ENCODE measurements around the gene ACSL6. TPM values are rescaled to one million over a fixed set of nuclear protein-coding genes. Genes with fewer than 3 reads are reported as not detected.

The ACSL6 gene
- total RNA-seq, 4 donors from 2014 or later, result 0.22 to 3.3 (median 0.81) TPM

DNA sequence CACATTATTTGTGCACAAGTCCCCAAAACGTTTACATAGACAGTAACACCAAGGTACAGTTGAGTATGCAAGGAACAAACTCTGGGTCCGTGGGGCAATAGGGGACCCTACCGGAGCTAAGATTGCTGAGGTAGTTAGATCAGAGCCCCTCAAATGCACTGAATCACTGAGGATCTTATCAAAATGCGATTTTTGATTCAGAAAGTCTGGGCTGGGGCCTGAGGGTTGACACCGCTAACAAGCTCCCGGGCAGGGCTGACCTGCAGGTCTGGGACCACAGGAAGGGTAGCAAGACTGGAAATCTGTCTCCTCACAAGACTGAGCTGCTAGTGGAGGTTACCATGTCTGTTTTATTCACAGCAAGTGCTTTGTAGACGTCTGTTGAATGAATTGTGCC, 47.2 kb upstream of the ACSL6 start:
- H3K27ac ChIP-seq, result no peak overlapping the region
- 74 to 78% methylated on average over 7 of the region's 7 CpGs for WGBS, 2 donors
- H3K4me3 ChIP-seq, result no peak overlapping the region
- no peak for DNase-seq (ENCODE audit: low spot score in 2 of 2)
- TF ChIP-seq EP300 (IDR thresholded peaks at IDR 0.05) (no peak), POLR2A (IDR thresholded peaks at IDR 0.05) (no peak)
- H3K4me1 ChIP-seq, result no peaks in the 10 kb centered on the region
- no peaks in the 10 kb centered on the region for H3K27me3 ChIP-seq
- H3K9me3 ChIP-seq, result no peaks in the 10 kb centered on the region
- H3K36me3 ChIP-seq, result no peaks in the 10 kb centered on the region

DNA sequence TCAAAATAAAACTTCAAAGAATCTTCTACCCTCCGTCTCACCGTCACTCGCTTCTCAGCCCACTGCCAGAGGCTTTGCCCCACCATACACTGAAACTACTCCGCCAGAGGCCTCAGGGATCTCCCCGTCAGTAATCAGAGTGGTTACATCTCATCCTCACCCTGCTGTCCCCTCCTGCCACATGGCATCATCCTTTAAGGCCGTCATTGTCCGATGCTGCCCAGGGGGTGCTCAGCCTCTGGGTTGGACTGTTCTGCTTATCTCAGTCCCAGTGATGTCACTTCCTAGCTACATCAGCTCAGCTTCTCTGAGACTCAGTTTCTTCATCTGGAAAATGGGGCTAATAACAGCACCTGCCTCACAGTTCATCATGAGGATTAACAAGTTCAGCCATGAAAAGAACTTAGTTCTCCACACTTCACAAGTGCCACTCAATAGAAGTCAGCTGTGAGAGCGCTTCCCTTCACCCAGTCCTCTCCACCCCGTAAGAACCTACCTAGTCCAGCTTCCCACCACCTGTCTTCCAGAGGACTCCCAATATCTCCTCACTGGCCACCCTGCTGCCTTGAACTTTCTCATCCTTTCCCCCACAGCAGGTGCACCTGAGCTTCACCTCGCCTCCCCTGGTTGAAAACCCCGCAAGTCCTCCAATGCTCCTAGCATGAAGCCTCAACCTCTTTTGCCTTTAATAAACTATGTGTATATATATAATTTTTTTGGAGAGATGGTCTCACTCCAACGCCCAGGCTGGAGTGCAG, 46.2 kb upstream of the ACSL6 start:
- H3K4me3 ChIP-seq, result no peak overlapping the region
- H3K27me3 ChIP-seq, result no peaks in the 10 kb centered on the region
- H3K27ac ChIP-seq, result no peak overlapping the region
- no peaks in the 10 kb centered on the region for H3K9me3 ChIP-seq
- 81 to 86% methylated on average over 12 of the region's 12 CpGs for WGBS, 2 donors
- no peaks in the 10 kb centered on the region for H3K36me3 ChIP-seq
- no peak for DNase-seq (ENCODE audit: low spot score in 2 of 2)
- TF ChIP-seq POLR2A (IDR thresholded peaks at IDR 0.05) (no peak), EP300 (IDR thresholded peaks at IDR 0.05) (no peak)
- TF ChIP-seq, protein P1, sequence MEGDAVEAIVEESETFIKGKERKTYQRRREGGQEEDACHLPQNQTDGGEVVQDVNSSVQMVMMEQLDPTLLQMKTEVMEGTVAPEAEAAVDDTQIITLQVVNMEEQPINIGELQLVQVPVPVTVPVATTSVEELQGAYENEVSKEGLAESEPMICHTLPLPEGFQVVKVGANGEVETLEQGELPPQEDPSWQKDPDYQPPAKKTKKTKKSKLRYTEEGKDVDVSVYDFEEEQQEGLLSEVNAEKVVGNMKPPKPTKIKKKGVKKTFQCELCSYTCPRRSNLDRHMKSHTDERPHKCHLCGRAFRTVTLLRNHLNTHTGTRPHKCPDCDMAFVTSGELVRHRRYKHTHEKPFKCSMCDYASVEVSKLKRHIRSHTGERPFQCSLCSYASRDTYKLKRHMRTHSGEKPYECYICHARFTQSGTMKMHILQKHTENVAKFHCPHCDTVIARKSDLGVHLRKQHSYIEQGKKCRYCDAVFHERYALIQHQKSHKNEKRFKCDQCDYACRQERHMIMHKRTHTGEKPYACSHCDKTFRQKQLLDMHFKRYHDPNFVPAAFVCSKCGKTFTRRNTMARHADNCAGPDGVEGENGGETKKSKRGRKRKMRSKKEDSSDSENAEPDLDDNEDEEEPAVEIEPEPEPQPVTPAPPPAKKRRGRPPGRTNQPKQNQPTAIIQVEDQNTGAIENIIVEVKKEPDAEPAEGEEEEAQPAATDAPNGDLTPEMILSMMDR (IDR thresholded peaks at IDR 0.05), result no peak
- no peaks in the 10 kb centered on the region for H3K4me1 ChIP-seq

DNA sequence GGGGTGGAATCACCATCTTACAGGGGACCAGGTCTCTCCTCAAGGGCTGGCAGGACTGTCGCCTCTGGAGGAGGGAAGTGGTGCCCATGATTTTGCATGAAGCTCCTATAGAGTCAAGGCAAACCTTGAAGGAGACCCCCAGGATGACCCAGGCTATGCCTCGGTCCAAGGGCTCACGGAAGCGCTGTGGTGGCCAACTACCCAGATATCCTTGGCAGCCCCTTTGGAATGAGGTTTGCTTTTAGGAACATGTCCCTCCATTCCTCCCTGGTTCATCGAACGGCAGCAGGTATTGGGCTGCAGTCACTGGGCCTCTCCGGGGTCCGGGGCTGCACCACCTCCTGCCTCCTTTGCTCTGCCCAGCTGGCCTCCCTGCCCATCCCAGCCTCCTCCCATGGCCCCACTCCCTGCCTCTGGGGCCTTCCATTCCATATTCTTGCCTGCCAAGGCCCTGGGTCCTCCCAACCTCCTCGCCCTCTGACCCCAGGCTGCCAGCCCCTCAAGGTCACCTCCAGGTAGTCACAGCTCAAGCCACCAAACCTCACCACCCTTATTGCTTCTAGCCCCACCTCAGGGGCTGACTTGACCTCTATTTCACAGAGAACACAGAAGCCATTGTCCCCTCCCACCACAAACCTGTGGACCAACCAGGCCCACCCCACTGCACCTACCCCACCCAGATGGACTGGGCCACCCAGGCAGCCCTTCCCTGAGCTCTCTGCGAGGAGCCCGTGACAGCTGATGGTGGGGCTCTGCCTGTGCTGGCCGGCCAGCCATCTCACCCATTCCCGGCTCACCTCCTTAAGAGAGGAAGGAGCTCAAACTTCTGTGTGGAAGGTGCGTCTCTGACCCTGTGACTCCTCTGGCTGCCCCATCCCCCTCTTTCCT, 45.4 kb upstream of the ACSL6 start:
- Histone ChIP-seq H3K4me3 (no peak overlapping the region), H3K36me3 (no peaks in the 10 kb centered on the region), H3K27me3 (no peaks in the 10 kb centered on the region), H3K4me1 (no peaks in the 10 kb centered on the region), H3K9me3 (no peaks in the 10 kb centered on the region), H3K27ac (no peak overlapping the region)
- no peak for DNase-seq (ENCODE audit: low spot score in 2 of 2)
- WGBS, 2 donors, result 77 to 79% methylated on average over 12 to 14 of the region's 14 CpGs
- no peak for TF ChIP-seq POLR2A (IDR thresholded peaks at IDR 0.05)
- no peak for TF ChIP-seq EP300 (IDR thresholded peaks at IDR 0.05)
- TF ChIP-seq, protein P1 (IDR thresholded peaks at IDR 0.05), result no peak

DNA sequence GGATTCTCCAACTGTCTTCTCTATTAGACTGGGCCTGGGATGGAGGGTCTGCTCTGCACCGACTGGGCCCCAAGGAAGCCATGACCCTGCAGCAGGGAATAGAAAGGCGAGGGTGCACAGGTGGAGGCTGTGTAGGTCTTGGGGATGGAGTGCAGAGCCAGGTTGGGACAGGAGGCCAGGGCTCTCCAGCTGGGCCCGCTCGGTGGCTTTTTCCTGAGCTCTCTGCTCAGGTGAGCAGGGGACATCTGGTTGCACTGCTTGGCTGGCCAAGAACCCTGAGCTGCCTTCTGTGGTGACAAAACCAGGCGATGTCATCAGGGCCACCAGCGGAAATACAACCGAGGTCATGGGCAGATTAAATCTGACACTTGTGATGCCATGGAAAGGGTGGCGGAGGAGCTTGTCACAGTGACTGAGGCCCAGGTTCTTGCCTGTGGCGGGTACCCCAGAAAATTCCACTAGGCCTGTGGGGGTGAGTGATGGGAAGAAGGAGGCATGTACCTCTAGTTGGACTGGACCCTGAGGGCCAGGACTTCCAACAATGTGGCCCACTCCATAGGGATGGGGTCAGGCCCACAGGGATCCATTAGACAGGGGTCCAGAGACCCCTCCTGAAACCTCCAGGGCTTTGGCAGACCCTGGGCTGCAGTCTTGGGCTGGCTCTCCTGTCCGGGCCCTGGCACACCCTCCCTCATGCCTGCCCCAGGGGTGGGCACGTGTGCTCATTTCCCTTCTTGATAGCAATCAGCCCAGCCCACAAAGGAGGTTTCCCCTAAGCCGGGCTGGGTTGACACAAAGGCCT, 44.6 kb upstream of the ACSL6 start:
- Histone ChIP-seq H3K36me3 (no peaks in the 10 kb centered on the region), H3K9me3 (no peaks in the 10 kb centered on the region), H3K4me3 (no peak overlapping the region), H3K27me3 (no peaks in the 10 kb centered on the region), H3K27ac (no peak overlapping the region), H3K4me1 (no peaks in the 10 kb centered on the region)
- TF ChIP-seq POLR2A (IDR thresholded peaks at IDR 0.05) (no peak), EP300 (IDR thresholded peaks at IDR 0.05) (no peak)
- TF ChIP-seq, protein P1 (IDR thresholded peaks at IDR 0.05), result no peak
- DNase-seq (ENCODE audit: low spot score in 2 of 2), result no peak
- WGBS, 2 donors, result 77 to 92% methylated on average over 10 to 12 of the region's 12 CpGs

DNA sequence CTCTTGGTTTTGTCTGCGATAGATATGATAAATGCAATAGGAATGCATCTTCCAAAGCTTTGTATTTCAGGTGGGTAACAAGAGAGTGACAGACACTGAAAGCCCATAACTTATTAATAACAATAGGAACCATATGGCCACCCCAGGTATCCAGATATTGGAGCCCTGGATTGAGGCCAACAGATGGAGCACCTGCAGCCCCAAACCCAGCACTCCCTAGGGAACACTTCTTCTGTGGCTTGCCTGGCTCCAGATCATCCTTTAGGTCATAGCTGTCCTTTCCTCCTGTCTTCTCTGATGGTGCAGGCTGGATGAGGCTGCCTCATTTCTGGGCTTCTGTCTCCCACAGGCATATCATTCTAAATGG, 44.0 kb upstream of the ACSL6 start:
- no peak for DNase-seq (ENCODE audit: low spot score in 2 of 2)
- H3K4me3 ChIP-seq, result no peak overlapping the region
- H3K36me3 ChIP-seq, result no peaks in the 10 kb centered on the region
- H3K27ac ChIP-seq, result no peak overlapping the region
- H3K27me3 ChIP-seq, result no peaks in the 10 kb centered on the region
- H3K9me3 ChIP-seq, result no peaks in the 10 kb centered on the region
- H3K4me1 ChIP-seq, result no peaks in the 10 kb centered on the region
- WGBS, 2 donors, result 92 to 93% methylated on average over 1 of the region's 1 CpG
- TF ChIP-seq POLR2A (IDR thresholded peaks at IDR 0.05) (no peak), EP300 (IDR thresholded peaks at IDR 0.05) (no peak)
- TF ChIP-seq, protein P1 (IDR thresholded peaks at IDR 0.05), result no peak
